Ovary (tissue), 3 donors: ENCODE measurements around the gene MAP3K21.

Experiments
- CTCF ChIP-seq, 3 donors: fragments of 450-650 bp in 2 of 3; fragments of 200-600 bp in 1 of 3; IDR thresholded peaks; one replicate each; pipeline versions ENCODE4 v1.5.1 to v1.8.0; 2016 to 2022; ENCODE audit warnings: antibody characterized with exemption in 3 of 3, mild to moderate bottlenecking in 1 of 3
- POLR2A ChIP-seq: fragments of 450-650 bp; IDR thresholded peaks from one replicate; pipeline ENCODE4 v1.6.1; 2017; ENCODE audit warnings: antibody characterized with exemption, mild to moderate bottlenecking, moderate library complexity
- donor health status: DM: no; HTN: no; CAD: no.

GRCh38 chr1:233390842-233391737 lies 63.6 kb downstream of the MAP3K21 start:
- no peak for TF ChIP-seq CTCF (IDR thresholded peaks at IDR 0.05)
- no peak for TF ChIP-seq POLR2A
